ENCODE measurements around the gene FAM8A1. TPM values are rescaled to one million over a fixed set of nuclear protein-coding genes. Genes with fewer than 3 reads are reported as not detected.

Gene FAM8A1
- total and polyA plus RNA-seq, 10 donors = 3.0 to 31.5 (median 17.3) TPM

- Histone ChIP-seq H3K27me3 (replicated peaks in 1 of 7) (no peaks in the 10 kb centered on the region), H3K36me3 (peaks cover 4 to 100% (median 74%) of the 10 kb centered on the region in 6 donors), H3K27ac (peak overlapping the region in 1 of 8 donors; percentile 22), H3K4me1 (peaks cover 0 to 17% (median 0%) of the 10 kb centered on the region in 6 donors), H3K4me3 (no peak overlapping the region), H3K9me3 (no peaks in the 10 kb centered on the region)
- intact Hi-C loops (cut with DNase I; ENCODE audit: low total_unique reads) = no loop called here
- no peak for DNase-seq
- 73 to 95% (median 84%) methylated on average over 3 of the region's 3 CpGs for WGBS, 5 donors
- TF ChIP-seq, protein P1, sequence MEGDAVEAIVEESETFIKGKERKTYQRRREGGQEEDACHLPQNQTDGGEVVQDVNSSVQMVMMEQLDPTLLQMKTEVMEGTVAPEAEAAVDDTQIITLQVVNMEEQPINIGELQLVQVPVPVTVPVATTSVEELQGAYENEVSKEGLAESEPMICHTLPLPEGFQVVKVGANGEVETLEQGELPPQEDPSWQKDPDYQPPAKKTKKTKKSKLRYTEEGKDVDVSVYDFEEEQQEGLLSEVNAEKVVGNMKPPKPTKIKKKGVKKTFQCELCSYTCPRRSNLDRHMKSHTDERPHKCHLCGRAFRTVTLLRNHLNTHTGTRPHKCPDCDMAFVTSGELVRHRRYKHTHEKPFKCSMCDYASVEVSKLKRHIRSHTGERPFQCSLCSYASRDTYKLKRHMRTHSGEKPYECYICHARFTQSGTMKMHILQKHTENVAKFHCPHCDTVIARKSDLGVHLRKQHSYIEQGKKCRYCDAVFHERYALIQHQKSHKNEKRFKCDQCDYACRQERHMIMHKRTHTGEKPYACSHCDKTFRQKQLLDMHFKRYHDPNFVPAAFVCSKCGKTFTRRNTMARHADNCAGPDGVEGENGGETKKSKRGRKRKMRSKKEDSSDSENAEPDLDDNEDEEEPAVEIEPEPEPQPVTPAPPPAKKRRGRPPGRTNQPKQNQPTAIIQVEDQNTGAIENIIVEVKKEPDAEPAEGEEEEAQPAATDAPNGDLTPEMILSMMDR (IDR thresholded peaks at IDR 0.05 in 8 of 11, conservative IDR thresholded peaks at IDR 0.05 in 3 of 11) = no peak
Observed at GRCh38 chr6:17640477-17640917, 40.4 kb downstream of the FAM8A1 start.

DNA sequence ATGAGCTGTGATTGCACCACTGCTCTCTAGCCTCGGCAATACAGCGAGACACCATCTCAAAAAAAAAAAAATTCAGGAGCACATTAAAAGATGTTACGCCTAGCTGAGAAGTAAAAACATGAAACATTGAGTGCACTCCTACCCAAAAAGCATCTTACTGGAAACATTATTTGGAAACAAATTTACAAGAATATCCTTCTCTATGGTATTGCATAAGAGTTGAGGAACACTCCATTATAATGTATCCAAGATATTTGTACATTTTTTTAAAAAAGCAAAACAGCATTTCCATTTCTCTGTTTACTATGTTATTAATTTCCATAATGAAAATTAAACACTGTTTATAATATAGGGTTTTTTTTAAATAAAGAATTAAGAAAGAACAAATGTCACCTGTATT is 48.6 kb downstream of the FAM8A1 start:
- Histone ChIP-seq H3K9me3 (no peaks in the 10 kb centered on the region), H3K4me3 (no peak overlapping the region), H3K27me3 (replicated peaks in 1 of 7) (no peaks in the 10 kb centered on the region), H3K4me1 (peaks cover 0 to 7% (median 0%) of the 10 kb centered on the region in 6 donors), H3K27ac (no peak overlapping the region), H3K36me3 (peaks cover 4 to 96% (median 69%) of the 10 kb centered on the region in 6 donors)
- intact Hi-C loops (cut with DNase I; ENCODE audit: low total_unique reads) = no loop called here
- DNase-seq = no peak
- no peak for TF ChIP-seq POLR2A (IDR thresholded peaks at IDR 0.05)
- 91 to 96% (median 94%) methylated on average over 3 of the region's 3 CpGs for WGBS, 5 donors

- no peak overlapping the region for H3K4me3 ChIP-seq
- WGBS, 5 donors = 92 to 100% (median 95%) methylated on average over 3 of the region's 3 CpGs
- no peaks in the 10 kb centered on the region for H3K9me3 ChIP-seq
- no peaks in the 10 kb centered on the region for H3K27me3 ChIP-seq (replicated peaks in 1 of 7)
- TF ChIP-seq POLR2A (IDR thresholded peaks at IDR 0.05) = no peak
- TF ChIP-seq, protein P1 (IDR thresholded peaks at IDR 0.05 in 8 of 11, conservative IDR thresholded peaks at IDR 0.05 in 3 of 11) = no peak
- TF ChIP-seq POLR2AphosphoS5 (IDR thresholded peaks at IDR 0.05) = no peak
- DNase-seq = no peak
- no peak overlapping the region for H3K27ac ChIP-seq
- intact Hi-C loops (cut with DNase I; ENCODE audit: low total_unique reads) = no loop called here
- peaks cover 0 to 96% (median 61%) of the 10 kb centered on the region in 6 donors for H3K36me3 ChIP-seq
- peaks cover 0 to 7% (median 0%) of the 10 kb centered on the region in 6 donors for H3K4me1 ChIP-seq
Observed at GRCh38 chr6:17650656-17651309, 50.7 kb downstream of the FAM8A1 start.

DNA sequence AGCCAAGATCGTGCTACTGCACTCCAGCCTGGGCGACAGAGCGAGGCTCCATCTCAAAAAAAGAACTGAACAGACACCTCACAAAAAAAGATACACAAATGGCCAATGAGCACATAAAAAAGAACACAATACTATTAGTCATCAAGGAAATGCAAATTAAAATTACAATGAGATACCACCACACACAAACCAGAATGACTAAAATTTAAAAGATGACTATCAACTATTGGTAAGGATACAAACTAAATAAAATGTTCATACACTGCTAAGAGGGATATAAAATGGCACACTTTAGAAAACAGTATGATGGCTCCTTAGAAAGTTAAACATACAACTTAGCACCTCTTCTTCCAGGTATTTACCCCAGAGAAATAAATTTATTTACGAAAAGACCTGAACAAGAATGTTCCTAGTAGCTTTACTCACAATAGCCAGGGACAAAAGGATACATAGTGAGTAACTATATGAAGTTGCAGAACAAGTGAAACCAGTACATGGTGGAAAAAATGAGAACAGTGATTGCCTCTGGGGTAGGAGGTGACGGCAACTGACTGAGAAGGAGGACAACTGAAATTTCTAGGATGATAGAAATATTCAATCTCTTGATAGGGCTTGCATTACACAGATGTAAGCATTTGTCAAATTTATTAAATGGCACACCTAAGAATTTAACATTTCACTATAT is 53.2 kb downstream of the FAM8A1 start:
- Histone ChIP-seq H3K27me3 (replicated peaks in 1 of 7) (no peaks in the 10 kb centered on the region), H3K9me3 (no peaks in the 10 kb centered on the region), H3K36me3 (peaks cover 0 to 96% (median 50%) of the 10 kb centered on the region in 6 donors), H3K27ac (no peak overlapping the region), H3K4me1 (peaks cover 0 to 7% (median 0%) of the 10 kb centered on the region in 6 donors), H3K4me3 (no peak overlapping the region)
- intact Hi-C loops (cut with DNase I; ENCODE audit: low total_unique reads) = no loop called here
- DNase-seq = no peak
- WGBS, 5 donors = 74 to 77% (median 75%) methylated on average over 5 of the region's 5 CpGs
- no peak for TF ChIP-seq POLR2A (IDR thresholded peaks at IDR 0.05)
- TF ChIP-seq, protein P1 (IDR thresholded peaks at IDR 0.05 in 8 of 11, conservative IDR thresholded peaks at IDR 0.05 in 3 of 11) = no peak
